A673 (cell line): ENCODE results near the gene NBPF1.

Experiments
- EZH2 ChIP-seq: fragments of 200-600 bp; sonication (generic); IDR thresholded peaks from 2 replicates; pipeline ENCODE4 v1.6.1; 2017; ENCODE audit warnings: borderline replicate concordance, low read depth, mild to moderate bottlenecking, mixed read lengths, antibody characterized with exemption, low read length; ENCODE audit not compliant: poor library complexity, severe bottlenecking
- TF ChIP-seq, protein P1 (sequence below): fragments of 300-800, 200-600 bp; sonication (generic); conservative IDR thresholded peaks from 2 replicates; pipeline ENCODE4 v1.5.1; 2017; ENCODE audit warnings: low read depth, mild to moderate bottlenecking, antibody characterized with exemption, low read length, moderate library complexity, mixed read lengths

DNA sequence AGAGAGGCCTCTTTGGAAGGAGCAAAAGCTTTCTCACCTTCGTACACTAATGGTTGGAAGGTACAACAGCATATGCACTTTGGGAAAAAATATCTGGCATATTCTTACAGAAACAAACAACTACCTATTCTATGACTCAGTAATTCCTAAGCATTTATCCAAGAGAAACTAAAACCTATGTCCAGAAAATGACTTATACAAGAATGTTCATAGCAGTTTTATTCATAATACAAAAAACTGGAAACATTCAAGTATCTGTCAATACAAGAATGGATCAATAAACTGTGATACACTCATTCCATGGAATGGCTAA lies 8.2 kb downstream of the NBPF1 start:
- TF ChIP-seq, protein P1, sequence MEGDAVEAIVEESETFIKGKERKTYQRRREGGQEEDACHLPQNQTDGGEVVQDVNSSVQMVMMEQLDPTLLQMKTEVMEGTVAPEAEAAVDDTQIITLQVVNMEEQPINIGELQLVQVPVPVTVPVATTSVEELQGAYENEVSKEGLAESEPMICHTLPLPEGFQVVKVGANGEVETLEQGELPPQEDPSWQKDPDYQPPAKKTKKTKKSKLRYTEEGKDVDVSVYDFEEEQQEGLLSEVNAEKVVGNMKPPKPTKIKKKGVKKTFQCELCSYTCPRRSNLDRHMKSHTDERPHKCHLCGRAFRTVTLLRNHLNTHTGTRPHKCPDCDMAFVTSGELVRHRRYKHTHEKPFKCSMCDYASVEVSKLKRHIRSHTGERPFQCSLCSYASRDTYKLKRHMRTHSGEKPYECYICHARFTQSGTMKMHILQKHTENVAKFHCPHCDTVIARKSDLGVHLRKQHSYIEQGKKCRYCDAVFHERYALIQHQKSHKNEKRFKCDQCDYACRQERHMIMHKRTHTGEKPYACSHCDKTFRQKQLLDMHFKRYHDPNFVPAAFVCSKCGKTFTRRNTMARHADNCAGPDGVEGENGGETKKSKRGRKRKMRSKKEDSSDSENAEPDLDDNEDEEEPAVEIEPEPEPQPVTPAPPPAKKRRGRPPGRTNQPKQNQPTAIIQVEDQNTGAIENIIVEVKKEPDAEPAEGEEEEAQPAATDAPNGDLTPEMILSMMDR = no peak
- no peak for TF ChIP-seq EZH2
